Activated CD4-positive, alpha-beta T cell treated with anti-CD3 and anti-CD28 coated beads, Interleukin-2, amount 10 ng/mL, durations not matched to agents 24 days and 14 days (primary cell): ENCODE measurements around the gene BHLHA15. TPM values are rescaled to one million over a fixed set of nuclear protein-coding genes. Genes with fewer than 3 reads are reported as not detected.

ENCODE experiments used
- DNase-seq: peaks from one replicate; pipeline ENCODE4 v3.0.0; 2022
- H3K27ac Mint-ChIP-seq: one replicate; pipeline ENCODE4 v1.8.0; 2022; ENCODE audit warnings: mild to moderate bottlenecking, mixed read lengths
- H3K27me3 Mint-ChIP-seq: one replicate; pipeline ENCODE4 v1.8.0; 2022; ENCODE audit warnings: mixed read lengths
- H3K36me3 Mint-ChIP-seq: one replicate; pipeline ENCODE4 v1.8.0; 2022; ENCODE audit warnings: low read depth, mild to moderate bottlenecking, mixed read lengths
- H3K4me1 Mint-ChIP-seq: one replicate; pipeline ENCODE4 v1.8.0; 2021; ENCODE audit warnings: mixed read lengths
- H3K4me3 Mint-ChIP-seq: one replicate; pipeline ENCODE4 v1.8.0; 2022; ENCODE audit warnings: mild to moderate bottlenecking, moderate library complexity, mixed read lengths
- H3K9me3 Mint-ChIP-seq: one replicate; pipeline ENCODE4 v1.8.0; 2021; ENCODE audit warnings: mixed read lengths
- intact Hi-C: fragments of 100-400 bp; cut with micrococcal nuclease; formaldehyde crosslinking; loops from one replicate; pipeline ENCODE4 v1.15.1; 2023
- total RNA-seq: library from RNA; stranded (reverse); gene quantifications from 2 replicates; pipeline ENCODE4 v1.2.3, GENCODE V29; 2022

Gene BHLHA15
- total RNA-seq, 1 donor from 2014 or later, result 0.72 TPM

DNA sequence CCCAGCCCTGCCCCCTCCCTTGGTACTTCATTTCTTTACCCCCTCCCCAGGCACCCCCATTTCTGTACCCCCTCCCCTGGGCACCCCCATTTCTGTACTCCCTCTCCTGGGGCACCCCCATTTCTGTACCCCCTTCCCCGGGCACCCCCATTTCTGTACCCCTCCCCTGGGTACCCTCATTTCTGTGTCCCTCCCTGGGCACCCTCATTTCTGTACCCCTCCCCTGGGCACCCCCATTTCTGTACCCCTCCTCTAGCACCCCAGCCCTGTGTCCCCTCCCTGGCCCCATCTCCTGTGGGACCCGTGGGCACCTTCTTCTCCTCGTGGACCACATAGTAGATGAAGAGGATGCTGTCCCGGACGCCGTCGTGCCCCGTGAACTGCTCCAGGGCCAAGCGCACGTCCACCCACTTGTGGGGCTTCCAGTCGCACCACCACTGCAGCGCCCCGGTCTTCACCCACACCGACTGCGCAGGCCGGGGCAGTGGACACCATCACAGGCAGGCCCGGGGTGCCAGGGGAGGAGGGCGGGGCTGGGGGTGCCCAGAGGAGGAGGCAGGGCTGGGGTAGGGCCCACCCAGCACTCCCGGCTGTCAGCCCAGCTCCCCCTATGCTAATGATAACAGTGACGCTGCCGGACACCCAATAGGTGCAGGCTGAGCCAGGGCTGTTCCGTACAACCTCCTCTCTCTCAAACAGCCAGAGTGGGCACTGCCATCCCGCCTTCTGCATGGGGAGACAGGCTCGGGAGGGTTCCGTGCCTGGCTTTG is 20.4 kb downstream of the BHLHA15 start:
- intact Hi-C loops, result no loop called here
- no peak overlapping the region for H3K27ac Mint-ChIP-seq
- H3K27me3 Mint-ChIP-seq, result no peaks in the 10 kb centered on the region
- DNase-seq, result no peak
- no peaks in the 10 kb centered on the region for H3K9me3 Mint-ChIP-seq
- no peak overlapping the region for H3K4me3 Mint-ChIP-seq
- H3K36me3 Mint-ChIP-seq, result peaks cover 25% of the 10 kb centered on the region
- H3K4me1 Mint-ChIP-seq, result no peaks in the 10 kb centered on the region

DNA sequence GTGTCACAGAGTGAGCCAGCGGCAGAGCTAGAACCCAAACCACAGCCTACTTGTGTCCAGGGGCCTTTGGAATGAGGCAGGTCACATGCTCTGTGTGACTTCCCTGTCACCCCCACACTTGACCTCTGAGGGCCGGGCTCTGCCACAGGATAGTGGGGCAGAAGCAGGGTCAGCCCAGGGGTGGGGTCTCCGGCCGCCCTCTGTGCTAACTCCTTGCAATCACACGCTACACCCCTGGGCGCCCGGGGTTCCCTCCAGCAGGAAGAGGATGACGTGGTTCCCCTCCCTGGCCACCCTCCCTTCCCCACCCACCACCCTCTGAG is 21.0 kb downstream of the BHLHA15 start:
- no peak for DNase-seq
- H3K9me3 Mint-ChIP-seq, result no peaks in the 10 kb centered on the region
- H3K27me3 Mint-ChIP-seq, result no peaks in the 10 kb centered on the region
- no peak overlapping the region for H3K4me3 Mint-ChIP-seq
- intact Hi-C loops, result no loop called here
- peaks cover 26% of the 10 kb centered on the region for H3K36me3 Mint-ChIP-seq
- H3K4me1 Mint-ChIP-seq, result no peaks in the 10 kb centered on the region
- H3K27ac Mint-ChIP-seq, result no peak overlapping the region

DNA sequence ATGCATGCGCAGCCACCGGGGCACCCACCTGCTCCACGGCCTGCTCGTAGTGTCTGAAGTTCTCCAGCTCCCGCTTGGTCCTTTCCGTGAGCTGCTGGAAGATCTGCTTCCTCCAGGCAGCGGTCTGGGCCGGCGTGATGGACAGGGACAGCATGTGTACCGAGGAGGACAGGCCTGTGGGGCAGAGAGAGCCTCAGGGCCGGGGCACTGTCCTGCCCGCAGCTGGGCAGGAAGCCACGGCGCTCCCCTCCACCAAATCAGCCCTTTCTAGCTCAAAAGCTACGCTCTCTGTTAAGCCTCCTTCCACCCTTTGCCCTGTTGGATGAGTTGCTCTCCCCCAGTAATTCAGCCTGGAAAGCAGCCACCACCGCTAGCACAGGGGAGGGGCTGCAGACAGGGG is 21.6 kb downstream of the BHLHA15 start:
- no peak overlapping the region for H3K4me3 Mint-ChIP-seq
- H3K36me3 Mint-ChIP-seq, result peaks cover 24% of the 10 kb centered on the region
- H3K9me3 Mint-ChIP-seq, result no peaks in the 10 kb centered on the region
- no peak overlapping the region for H3K27ac Mint-ChIP-seq
- no peaks in the 10 kb centered on the region for H3K27me3 Mint-ChIP-seq
- H3K4me1 Mint-ChIP-seq, result no peaks in the 10 kb centered on the region
- DNase-seq, result no peak
- intact Hi-C loops, result no loop called here

DNA sequence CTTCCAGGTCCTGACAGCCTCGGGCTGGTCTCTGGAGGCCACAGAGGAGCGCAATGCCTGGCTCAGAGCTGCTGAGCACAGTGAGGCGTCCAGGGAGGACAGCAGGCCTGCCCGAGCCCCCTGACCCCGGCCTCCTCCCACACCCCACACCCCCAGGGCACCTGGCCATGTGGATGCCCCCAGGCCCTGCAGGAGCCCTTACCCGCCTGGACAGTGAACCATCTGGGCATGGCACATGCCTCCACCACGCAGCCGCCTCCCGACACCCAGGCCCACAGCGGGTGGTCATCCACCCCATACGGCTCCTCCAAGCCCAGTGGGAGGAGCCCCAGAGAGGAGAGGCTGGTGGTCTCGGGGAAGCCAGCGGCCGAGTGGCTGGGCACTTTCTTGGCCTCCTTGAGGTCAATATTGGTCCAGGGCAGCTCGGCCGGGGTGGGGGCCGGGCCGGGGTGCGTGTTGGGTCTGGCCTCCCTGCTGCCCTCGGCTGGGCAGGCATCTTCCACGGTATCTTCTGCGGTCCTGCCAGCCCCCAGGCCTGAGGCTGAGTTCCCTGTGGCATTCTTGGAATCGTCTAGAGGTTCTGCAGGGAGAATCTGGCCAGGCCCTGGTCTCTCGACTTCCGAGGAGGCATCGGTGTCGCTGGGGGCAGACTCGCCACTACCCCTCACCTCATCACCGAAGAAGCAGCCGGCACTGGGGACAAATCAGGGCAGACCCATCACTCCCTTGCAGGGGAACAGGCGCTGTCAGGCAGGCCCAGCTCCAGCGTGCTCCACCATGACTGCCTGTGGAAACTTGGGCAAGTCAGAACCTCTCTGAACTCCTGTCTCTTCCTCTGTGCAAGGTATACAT is 22.2 kb downstream of the BHLHA15 start:
- Mint-ChIP-seq H3K36me3 (peaks cover 24% of the 10 kb centered on the region), H3K27me3 (no peaks in the 10 kb centered on the region), H3K27ac (no peak overlapping the region), H3K4me3 (no peak overlapping the region), H3K9me3 (no peaks in the 10 kb centered on the region), H3K4me1 (no peaks in the 10 kb centered on the region)
- no peak for DNase-seq
- intact Hi-C loops, result no loop called here

DNA sequence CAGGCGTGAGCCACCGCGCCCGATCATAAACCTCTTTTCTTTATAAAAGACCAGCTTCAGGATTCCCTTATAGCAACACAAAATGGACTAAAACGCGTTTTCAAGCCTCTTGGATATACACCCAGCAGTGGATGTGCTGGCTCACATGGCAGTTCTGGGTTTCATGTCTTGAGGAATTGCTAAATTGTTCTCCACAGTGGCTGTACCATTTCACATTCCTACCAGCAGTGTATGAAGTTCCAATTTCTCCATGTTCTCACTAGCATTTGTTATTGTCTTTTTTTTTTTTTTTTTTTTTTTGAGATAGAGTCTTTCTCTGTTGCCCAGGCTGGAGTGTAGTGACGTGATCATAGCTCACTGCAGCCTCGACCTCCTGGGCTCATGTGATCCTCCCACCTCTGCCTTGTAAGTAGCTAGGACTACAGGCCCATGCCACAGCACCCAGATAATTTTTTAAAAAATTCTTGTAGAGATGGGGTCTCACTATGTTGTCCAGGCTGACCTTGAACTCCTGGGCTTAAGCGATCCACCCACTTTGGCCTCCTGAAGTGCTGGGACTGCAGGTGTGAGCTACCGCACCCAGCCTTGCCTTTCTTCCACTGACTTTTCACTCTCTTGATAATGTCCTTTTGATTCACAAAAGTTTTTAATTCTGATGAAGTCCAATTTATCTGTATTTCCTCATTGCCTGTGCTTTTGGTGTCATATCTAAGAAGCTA is 23.3 kb downstream of the BHLHA15 start:
- H3K27me3 Mint-ChIP-seq, result no peaks in the 10 kb centered on the region
- H3K4me3 Mint-ChIP-seq, result no peak overlapping the region
- no peaks in the 10 kb centered on the region for H3K4me1 Mint-ChIP-seq
- H3K9me3 Mint-ChIP-seq, result no peaks in the 10 kb centered on the region
- DNase-seq, result no peak
- no peak overlapping the region for H3K27ac Mint-ChIP-seq
- intact Hi-C loops, result no loop called here
- H3K36me3 Mint-ChIP-seq, result peaks cover 31% of the 10 kb centered on the region

DNA sequence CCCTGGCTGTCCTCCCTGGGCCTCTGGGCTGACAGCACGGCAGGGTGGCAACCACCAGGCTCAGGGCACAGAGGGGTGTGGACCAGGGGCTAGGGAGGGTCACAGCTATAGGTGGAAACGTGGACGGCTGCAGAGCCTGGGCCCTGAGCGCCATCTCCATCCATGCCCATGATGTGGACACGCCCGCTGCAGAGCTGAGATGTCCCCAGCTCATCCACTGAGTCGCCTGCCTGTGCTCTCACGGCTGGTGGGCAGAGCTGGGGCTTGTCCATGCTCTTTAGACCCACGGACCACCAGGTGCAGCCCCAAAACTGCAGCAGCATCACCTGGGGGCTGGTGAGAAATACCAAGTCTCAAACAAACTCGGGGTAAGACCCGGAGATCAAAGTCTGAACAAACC is 24.7 kb downstream of the BHLHA15 start:
- Mint-ChIP-seq H3K27me3 (no peaks in the 10 kb centered on the region), H3K9me3 (no peaks in the 10 kb centered on the region), H3K4me3 (no peak overlapping the region), H3K36me3 (peaks cover 29% of the 10 kb centered on the region), H3K4me1 (no peaks in the 10 kb centered on the region), H3K27ac (no peak overlapping the region)
- no peak for DNase-seq
- intact Hi-C loops, result no loop called here

DNA sequence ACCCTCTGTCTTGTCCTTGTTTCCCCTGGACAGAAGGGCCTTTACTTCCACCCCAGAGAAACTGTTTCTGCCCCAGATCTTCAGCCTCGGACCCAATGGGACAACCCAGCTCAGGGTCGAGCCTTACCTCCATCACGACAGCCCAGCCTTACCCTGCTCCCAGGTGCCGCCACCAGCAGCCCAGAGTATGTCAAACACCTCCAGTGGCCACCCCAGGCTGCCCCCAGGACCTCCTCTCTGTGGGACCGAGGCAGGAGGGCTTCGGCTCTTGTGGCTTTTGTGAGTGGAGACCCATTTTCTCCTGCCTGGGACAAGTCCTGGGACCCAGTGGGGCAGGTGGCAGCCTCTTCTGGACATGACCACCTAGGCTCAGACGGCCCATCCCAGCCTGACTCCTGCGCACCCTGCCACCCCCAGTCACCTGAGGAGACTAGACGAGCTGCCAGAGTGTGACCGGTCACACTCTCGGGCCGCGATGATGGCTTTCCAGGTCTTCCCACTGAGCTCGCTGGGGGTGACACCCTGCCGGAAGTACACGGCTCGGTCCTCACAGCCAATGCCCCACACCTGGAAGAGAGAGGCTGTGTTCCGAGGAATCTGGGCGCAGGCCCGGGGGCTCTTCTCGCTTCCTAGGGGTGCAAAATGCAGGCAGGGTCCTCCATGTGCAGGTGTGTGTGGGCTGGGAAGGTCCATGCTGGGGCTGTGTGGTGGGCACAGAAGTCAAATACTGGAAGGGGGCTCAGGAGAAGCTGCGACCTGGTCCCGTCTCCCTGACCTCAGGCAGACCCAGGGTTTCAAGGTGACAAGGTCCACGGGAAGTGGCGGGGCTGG is 25.3 kb downstream of the BHLHA15 start:
- DNase-seq, result no peak
- no peak overlapping the region for H3K4me3 Mint-ChIP-seq
- H3K4me1 Mint-ChIP-seq, result no peaks in the 10 kb centered on the region
- intact Hi-C loops, result no loop called here
- peaks cover 36% of the 10 kb centered on the region for H3K36me3 Mint-ChIP-seq
- no peaks in the 10 kb centered on the region for H3K27me3 Mint-ChIP-seq
- H3K9me3 Mint-ChIP-seq, result no peaks in the 10 kb centered on the region
- no peak overlapping the region for H3K27ac Mint-ChIP-seq

DNA sequence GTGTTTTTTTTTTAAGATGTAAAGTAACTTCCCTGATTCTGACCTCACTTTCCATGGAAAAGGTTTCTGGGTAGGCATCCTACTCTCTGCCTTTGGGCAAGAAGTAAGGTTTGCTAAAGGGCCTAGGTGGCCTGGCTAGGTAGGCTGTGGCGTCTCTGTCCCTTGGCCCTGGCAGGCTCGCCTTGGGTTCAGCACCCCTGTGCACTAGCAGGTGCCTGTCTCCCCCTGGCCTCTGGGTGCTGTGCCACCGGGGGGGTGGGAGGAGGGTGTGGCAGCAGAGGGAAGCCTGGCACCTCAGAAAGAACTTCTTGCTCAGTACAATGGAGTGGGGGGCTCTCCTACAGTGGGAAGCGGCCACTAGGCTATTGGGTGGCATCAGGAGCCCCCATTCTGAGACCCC is 26.8 kb downstream of the BHLHA15 start:
- no peaks in the 10 kb centered on the region for H3K9me3 Mint-ChIP-seq
- H3K4me1 Mint-ChIP-seq, result no peaks in the 10 kb centered on the region
- no peak overlapping the region for H3K4me3 Mint-ChIP-seq
- peaks cover 40% of the 10 kb centered on the region for H3K36me3 Mint-ChIP-seq
- DNase-seq, result no peak
- no peak overlapping the region for H3K27ac Mint-ChIP-seq
- intact Hi-C loops, result no loop called here
- no peaks in the 10 kb centered on the region for H3K27me3 Mint-ChIP-seq

DNA sequence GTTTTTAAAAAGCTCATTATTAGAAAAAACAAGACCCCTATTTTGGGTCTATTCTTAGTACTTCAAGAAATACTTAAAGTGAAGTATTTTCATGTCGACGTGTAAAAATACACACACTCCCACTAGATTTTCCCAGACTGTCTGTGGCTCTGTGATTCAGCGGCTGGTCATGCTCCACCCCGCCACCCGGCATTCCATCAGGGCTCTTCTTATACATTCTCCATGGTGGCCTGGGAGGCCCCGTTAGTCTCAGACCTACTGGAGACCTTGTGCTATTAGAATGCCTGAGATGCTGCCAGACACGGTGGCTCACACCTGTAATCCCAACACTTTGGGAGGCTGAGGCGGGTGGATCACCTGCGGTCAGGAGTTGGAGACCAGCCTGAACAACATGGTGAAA is 27.7 kb downstream of the BHLHA15 start:
- H3K27me3 Mint-ChIP-seq, result no peaks in the 10 kb centered on the region
- intact Hi-C loops, result no loop called here
- no peak for DNase-seq
- H3K36me3 Mint-ChIP-seq, result peaks cover 40% of the 10 kb centered on the region
- H3K4me1 Mint-ChIP-seq, result no peaks in the 10 kb centered on the region
- H3K27ac Mint-ChIP-seq, result no peak overlapping the region
- no peaks in the 10 kb centered on the region for H3K9me3 Mint-ChIP-seq
- no peak overlapping the region for H3K4me3 Mint-ChIP-seq

DNA sequence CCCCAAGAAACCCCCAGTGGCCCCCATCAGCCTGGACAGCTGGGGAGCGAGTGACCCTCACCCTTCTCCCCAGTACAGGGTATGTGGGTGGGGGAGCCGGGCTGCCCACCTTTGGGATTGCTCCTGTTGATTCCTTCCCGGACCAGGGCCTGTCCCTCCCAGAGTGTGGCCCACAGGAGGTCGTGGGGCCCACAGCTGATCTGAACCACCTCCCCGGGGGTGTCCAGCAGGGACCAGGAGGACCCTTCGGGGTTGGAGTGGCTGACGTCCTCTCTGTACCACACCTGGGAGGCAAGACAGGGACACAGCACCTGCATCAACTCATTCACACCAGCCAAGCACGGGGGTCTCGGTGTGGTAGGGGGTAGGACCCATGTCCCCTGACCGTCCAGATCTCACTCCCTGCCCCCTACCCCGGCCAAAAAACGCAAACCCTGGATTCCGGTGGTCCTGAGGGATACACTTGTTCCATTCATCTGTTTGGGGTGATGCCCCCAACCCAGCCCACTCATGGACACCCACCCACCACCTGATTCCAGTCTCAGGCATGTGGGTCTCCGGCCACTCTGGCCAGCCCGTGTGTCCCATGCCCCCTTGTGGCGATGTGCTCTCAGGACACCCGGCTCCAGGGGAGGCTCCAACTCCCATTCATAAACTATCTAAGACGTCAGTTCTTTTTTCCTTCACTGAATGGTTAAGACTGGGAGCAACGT is 29.9 kb downstream of the BHLHA15 start:
- intact Hi-C loops, result no loop called here
- no peak overlapping the region for H3K4me3 Mint-ChIP-seq
- H3K27me3 Mint-ChIP-seq, result no peaks in the 10 kb centered on the region
- peak overlapping the region; percentile 4 for H3K27ac Mint-ChIP-seq
- H3K4me1 Mint-ChIP-seq, result no peaks in the 10 kb centered on the region
- H3K36me3 Mint-ChIP-seq, result peaks cover 39% of the 10 kb centered on the region
- DNase-seq, result peak; percentile 74
- no peaks in the 10 kb centered on the region for H3K9me3 Mint-ChIP-seq

DNA sequence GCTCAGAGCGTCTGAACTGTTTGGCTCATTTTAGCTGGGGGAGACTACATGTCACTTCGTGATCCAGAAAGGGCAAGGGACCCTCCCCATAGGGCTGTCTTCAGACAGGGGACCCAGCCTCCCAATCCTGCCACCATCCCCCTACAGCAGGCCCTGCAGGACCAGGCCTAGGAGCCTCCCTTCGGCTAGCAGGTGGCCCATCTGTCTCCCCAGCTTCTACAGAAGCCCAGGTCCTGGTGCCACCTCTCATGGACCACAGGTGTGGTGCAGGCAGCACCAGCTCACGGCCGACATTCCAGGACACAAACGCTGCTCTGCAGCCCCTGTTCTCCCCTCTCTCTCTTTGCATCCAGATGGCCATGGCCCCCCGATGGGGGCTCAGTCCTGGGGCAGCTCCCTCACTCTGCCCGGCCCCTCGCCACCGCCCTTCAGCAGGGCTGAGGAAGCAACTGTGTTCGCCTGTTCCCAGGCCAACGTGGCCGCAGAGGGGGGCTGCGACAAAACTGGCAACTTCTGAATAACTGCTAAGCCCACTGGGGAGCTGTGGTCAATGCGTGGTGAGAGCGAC is 30.5 kb downstream of the BHLHA15 start:
- intact Hi-C loops, result no loop called here
- Mint-ChIP-seq H3K27ac (no peak overlapping the region), H3K4me1 (no peaks in the 10 kb centered on the region), H3K36me3 (peaks cover 38% of the 10 kb centered on the region), H3K27me3 (no peaks in the 10 kb centered on the region), H3K4me3 (no peak overlapping the region), H3K9me3 (no peaks in the 10 kb centered on the region)
- DNase-seq, result no peak

DNA sequence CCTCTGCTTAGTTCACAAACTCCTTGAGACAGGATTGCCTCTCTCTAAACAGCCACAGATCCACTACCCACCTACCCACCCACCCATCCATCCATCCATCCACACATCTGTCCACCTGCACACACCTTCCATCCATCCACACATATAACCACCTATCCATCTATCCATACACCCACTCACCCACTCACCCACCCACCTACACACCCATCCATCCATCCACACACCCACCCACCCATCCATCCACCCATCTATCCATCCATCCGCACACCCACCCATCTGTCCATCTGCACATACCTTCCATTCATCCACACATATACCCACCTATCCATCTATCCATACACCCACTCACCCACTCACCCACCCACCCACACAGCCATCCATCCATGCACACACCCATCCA is 31.1 kb downstream of the BHLHA15 start:
- H3K27ac Mint-ChIP-seq, result no peak overlapping the region
- DNase-seq, result no peak
- no peaks in the 10 kb centered on the region for H3K9me3 Mint-ChIP-seq
- no peaks in the 10 kb centered on the region for H3K4me1 Mint-ChIP-seq
- intact Hi-C loops, result no loop called here
- H3K36me3 Mint-ChIP-seq, result peaks cover 38% of the 10 kb centered on the region
- no peak overlapping the region for H3K4me3 Mint-ChIP-seq
- no peaks in the 10 kb centered on the region for H3K27me3 Mint-ChIP-seq

DNA sequence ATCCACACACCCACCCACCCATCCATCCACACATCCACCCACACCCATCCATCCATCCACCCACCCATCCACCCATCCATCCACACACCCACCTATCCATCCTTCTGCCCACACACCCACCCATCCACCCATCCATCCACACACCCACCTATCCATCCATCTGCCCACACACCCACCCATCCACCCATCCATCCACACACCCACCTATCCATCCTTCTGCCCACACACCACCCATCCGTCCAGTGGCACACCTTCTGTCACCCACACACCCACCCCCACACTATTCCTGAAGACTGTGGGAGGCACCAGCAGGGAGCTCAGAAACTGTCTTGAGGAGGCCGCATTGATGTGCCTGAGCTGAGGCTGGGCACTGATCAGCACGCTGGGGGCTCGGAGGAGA is 31.7 kb downstream of the BHLHA15 start:
- Mint-ChIP-seq H3K4me3 (no peak overlapping the region), H3K9me3 (no peaks in the 10 kb centered on the region), H3K36me3 (peaks cover 41% of the 10 kb centered on the region), H3K4me1 (peaks cover under 1% of the 10 kb centered on the region), H3K27me3 (no peaks in the 10 kb centered on the region), H3K27ac (no peak overlapping the region)
- DNase-seq, result no peak
- intact Hi-C loops, result no loop called here
